Stimulated activated CD4-positive, alpha-beta T cell treated with anti-CD3 and anti-CD28 coated beads, Interleukin-1b, Interleukin-23, amount 100 ng/mL, for 24 hours (primary cell): ENCODE results near the gene MCOLN2.
"Not testable (repeated sequence)": the region's sequence is repeated elsewhere in the genome, so short reads cannot be mapped to it uniquely, and the experiment has no call there.

ENCODE experiments used
- DNase-seq, 4 experiments: peaks; one replicate each; pipeline ENCODE4 v3.0.0-alpha.2; 2020; ENCODE audit warnings: low read depth in 4 of 4, low spot score in 1 of 4

The MCOLN2 gene

GRCh38 chr1:84986561-84986960 is 10.4 kb downstream of the MCOLN2 start:
- DNase-seq = not testable (repeated sequence)

GRCh38 chr1:84985365-84985764 is 11.5 kb downstream of the MCOLN2 start:
- no peak for DNase-seq

GRCh38 chr1:84982395-84982794 is 14.5 kb downstream of the MCOLN2 start:
- no peak for DNase-seq

DNA sequence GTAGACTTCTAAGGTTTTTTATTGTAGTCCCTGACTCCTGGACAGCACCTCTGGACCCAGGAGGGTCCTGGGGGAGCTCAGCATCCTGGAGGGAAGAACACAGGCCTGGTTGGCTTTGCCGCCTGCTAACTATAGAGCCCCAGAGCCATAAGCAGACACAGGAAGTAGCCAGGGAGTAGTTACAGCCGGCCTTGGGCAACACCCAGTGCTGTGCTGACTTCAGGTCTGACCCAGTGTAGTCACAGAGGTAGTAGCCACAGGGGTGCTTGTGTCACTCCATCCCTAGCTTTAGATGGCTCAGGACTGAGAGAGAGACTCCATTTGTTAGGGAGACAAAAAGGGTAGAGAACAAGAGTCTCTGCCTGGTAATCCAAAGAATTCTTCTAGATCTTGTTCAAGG is 21.9 kb downstream of the MCOLN2 start:
- DNase-seq = no peak

GRCh38 chr1:84973498-84974334 is 23.2 kb downstream of the MCOLN2 start:
- DNase-seq = no peak

- no peak for DNase-seq
These were observed 24.4 kb downstream of the MCOLN2 start for GRCh38 chr1:84972377-84972987.

DNA sequence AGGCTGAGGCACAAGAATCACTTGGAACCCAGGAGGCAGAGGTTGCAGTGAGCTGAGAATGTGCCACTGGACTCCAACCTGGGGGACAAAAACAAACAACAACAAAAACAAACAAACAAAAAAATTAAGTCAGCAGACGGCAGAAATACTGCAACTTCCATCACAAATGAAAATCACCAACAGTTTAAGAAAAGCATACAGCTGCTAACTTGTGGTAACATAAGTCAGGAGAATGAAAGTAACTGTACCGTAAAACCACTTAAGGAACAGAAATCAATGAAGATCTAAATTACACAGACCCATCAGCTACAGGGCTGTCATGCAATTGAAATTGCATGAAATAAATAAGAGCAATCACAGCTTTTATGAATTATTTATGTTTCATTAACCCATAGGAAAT is 25.0 kb downstream of the MCOLN2 start:
- DNase-seq = no peak

DNA sequence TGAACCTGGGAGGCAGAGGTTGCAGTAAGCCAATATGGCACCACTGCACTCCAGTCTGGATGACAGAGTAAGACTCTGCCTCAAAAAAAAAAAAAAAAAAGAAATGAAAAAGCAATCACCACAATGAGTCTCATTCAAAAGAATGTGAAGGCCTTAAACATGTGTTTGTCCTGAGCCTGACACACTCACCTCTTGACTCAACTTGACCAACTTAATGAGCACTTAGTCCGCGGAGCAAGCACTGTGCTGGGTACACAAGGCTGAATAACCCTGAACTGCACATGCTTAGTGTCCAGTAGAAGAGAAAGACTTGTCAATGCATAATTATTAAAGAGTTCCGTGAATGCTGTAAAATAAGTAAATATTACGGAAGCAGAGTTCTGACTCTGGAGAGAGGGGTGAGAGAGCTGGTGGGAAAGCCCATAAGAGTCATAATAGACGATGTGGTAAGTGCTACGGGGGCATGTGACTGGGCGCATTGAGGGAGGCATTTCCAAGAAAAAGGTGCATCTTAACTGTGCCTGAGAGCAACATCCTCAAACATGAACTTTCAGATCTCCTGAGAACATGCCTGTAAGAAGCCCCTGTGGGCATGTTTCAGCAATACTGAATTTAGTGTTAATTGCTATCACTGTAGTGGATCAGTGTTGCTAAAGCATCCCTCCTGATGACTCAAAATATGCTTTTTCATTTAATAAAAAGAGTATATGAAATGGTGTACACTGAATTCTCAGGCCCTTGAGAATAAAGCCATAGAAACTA is 27.2 kb downstream of the MCOLN2 start:
- DNase-seq = peak in 1 of 4 experiments; percentile 21

DNA sequence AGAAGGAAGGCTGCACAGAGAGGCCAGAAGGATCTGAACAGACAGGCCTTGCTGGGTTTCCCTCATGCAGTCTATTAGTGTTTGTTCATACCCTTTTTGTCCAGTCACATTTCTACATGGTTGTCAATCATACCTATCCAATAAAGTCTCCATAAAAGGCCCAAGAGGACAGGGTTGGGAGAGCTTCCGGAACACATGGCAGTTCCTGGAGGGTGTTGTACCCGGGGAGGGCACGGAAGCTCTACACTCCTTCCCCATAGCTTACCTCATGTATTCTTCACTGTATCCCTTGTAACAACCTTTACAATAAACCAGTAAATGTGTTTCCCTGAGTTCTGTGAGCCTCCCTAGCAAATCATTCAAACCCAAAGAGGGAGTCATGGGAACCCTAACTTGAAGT is 28.0 kb downstream of the MCOLN2 start:
- DNase-seq = no peak

DNA sequence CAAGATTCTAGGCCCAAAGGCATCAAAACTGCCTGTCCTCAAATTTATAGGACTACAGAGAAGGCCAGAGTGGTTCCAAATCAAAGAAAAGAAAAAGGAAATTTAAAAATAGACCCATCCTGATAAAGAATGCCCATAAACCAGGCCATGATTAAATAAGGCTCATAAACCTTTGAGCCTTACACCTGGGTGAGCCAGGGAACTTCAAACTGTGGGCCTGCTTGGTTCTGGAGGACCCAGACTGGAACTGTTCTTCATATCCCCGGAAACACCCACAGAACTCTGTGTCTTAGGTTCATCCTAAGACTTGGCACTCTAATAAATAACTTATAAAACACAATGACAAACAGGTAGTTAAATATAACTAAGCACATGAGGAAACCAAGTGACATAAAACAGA is 28.8 kb downstream of the MCOLN2 start:
- no peak for DNase-seq

- DNase-seq = no peak
These were observed 29.2 kb downstream of the MCOLN2 start for GRCh38 chr1:84967666-84968065.

GRCh38 chr1:84963021-84963420 is 33.9 kb downstream of the MCOLN2 start:
- no peak for DNase-seq

DNA sequence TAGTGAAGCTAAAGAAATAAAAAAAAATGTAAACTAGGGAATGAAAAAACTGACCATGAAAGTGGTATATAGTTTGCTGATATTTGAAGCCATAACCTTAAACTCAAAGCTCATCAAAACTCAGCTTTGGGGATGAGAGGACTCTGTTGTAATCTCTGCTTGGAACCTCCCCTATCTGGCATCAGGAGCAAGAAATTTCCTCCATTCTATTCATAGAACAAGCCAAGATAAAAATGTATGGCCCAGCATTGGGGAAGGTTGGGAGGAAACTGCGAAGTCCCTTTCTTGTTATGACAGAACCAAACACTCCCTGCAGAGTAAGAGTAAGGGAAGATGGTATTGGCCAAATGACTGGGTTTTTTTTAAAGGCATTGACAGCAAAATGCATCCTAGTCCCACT is 35.6 kb downstream of the MCOLN2 start:
- no peak for DNase-seq

GRCh38 chr1:84960371-84960770 is 36.5 kb downstream of the MCOLN2 start:
- no peak for DNase-seq

- DNase-seq = peak in 2 of 4 experiments; percentile 15 to 36
These were observed 37.6 kb downstream of the MCOLN2 start for GRCh38 chr1:84959294-84959693.

- no peak for DNase-seq
These were observed 38.9 kb downstream of the MCOLN2 start for GRCh38 chr1:84957966-84958365.

DNA sequence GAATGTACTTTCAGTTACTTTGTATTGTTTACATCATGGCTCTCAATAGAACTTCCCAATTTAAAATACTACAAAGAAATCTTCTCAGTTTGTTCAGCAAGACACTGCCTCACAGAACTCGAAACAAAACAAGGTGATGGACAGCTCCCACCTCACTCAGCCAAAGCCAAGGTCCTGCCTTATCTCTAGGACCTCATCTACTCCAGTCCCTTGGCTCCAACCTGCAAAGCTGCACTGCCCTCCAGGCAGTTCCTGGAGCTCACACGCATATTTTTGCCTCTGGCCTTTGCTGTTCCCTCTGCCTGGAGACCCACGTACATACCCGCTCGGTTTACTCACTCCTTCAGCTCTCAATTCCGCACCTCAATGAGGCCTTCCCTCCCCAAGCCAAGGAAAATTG is 40.3 kb downstream of the MCOLN2 start:
- DNase-seq = no peak

GRCh38 chr1:84956097-84956496 is 40.8 kb downstream of the MCOLN2 start:
- DNase-seq = no peak

GRCh38 chr1:84949664-84950063 is 47.2 kb downstream of the MCOLN2 start:
- no peak for DNase-seq

GRCh38 chr1:84947536-84948410 is 49.1 kb downstream of the MCOLN2 start:
- no peak for DNase-seq

DNA sequence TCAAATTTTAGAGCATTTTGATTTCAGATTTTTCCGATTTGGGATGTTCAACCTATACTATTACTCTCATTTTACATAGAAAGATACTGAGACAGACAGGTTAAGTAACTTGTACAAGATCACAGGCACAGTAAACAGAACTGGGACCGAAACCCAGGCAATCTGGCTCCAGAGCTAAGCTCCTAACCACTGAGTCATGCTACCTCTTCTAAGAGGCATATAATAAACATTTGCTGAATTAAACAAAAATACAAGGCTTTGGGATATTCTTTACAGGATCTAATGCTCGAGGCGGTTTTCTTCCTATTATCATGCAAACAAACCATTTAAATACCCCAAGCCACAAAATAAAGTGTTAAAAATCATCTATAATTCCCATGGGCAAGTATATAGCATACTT is 50.3 kb downstream of the MCOLN2 start:
- no peak for DNase-seq
